C4-2B (cell line): ENCODE results near the gene IGSF9.

ENCODE experiments used
- ZFX ChIP-seq: fragments of 450-650 bp; IDR thresholded peaks from 2 replicates; pipeline ENCODE4 v1.6.1; 2017
- TF ChIP-seq, protein P1 (sequence below): fragments of 450-650 bp; conservative IDR thresholded peaks from 2 replicates; pipeline ENCODE4 v1.5.1; 2017; ENCODE audit warnings: mild to moderate bottlenecking

DNA sequence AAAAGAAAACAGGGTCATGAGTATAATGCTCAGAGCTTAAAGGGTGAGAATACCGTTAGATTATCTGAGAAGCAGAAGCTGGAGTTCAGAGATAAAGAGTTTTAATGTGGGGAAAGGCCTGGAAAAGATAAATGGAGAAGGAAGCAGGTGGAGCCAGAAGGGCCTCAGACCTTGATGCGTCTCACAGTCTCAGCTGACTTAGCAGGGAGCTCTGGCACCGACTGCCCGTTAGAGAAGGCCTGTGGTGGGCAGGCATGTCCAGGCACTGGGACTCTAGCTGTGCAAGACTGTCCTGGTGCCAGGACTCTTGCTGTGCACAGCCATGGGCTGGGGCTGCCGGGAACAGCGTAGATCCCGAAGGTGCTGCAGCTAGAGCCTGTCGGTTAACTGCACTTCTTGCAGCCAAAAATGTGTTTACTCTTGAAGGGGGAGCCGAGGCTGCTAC is 12.4 kb upstream of the IGSF9 start:
- TF ChIP-seq, protein P1, sequence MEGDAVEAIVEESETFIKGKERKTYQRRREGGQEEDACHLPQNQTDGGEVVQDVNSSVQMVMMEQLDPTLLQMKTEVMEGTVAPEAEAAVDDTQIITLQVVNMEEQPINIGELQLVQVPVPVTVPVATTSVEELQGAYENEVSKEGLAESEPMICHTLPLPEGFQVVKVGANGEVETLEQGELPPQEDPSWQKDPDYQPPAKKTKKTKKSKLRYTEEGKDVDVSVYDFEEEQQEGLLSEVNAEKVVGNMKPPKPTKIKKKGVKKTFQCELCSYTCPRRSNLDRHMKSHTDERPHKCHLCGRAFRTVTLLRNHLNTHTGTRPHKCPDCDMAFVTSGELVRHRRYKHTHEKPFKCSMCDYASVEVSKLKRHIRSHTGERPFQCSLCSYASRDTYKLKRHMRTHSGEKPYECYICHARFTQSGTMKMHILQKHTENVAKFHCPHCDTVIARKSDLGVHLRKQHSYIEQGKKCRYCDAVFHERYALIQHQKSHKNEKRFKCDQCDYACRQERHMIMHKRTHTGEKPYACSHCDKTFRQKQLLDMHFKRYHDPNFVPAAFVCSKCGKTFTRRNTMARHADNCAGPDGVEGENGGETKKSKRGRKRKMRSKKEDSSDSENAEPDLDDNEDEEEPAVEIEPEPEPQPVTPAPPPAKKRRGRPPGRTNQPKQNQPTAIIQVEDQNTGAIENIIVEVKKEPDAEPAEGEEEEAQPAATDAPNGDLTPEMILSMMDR = no peak
- no peak for TF ChIP-seq ZFX
